GM21786 (cell line): ENCODE results near the gene KIZ.

Experiments used
- ATAC-seq: cut with Tn5 transposase; IDR thresholded peaks from one replicate; pipeline ENCODE4 v1.9.1; 2021; ENCODE audit not compliant: unreplicated experiment

The KIZ gene

GRCh38 chr20:21173485-21173884 is 47.6 kb downstream of the KIZ start:
- ATAC-seq, result no peak

DNA sequence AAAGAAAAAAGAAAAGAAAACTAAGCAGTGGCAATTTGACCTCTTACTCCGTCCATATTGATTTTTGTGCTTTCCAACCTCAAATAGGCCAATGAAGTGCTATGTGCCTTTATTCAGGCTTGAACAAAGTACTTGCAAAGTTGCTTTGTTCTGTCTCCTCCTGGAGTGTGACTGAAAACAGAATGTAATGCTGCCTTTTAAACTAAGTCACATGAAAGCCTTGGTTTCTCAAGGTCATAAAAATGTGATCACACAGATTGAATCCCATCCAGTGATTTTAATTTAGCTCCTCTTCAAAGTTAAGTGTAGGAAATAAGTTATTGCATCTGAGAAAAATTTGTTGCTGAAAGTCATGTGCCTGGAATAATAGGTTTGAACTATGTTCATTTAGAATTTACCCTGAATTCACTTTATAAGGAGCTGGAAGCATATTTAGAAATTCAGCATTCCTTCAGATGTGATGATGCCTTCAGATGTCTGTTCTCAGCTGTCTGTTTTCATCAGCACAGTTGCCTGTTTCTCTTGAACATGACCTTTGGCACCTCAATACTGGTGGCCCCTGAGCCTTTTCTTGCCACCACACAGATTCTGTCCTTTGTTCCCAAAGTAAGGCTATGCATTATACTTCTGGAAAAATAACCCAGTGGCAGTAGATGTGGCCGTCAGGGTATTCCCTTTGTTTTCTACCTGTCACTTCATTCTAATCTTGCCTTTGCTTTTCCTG is 48.8 kb downstream of the KIZ start:
- ATAC-seq, result no peak

DNA sequence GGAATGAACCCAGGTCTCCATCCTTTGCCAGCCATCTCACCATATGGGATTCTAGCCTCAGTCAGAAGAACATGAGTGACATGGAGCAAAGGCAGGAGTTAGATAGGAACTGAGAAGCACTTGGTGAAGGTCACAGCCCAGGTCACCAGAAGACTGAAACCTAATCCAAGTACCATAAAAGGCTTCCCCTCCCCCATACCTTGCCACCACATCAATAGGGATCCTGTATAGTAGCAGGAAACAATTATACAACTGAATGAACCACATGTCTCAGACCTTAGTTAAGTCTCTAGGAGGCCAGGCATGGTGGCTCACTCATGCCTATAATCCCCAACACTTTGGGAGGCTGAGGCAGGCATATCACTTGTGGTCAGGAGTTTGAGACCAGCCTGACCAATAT is 49.6 kb downstream of the KIZ start:
- no peak for ATAC-seq

DNA sequence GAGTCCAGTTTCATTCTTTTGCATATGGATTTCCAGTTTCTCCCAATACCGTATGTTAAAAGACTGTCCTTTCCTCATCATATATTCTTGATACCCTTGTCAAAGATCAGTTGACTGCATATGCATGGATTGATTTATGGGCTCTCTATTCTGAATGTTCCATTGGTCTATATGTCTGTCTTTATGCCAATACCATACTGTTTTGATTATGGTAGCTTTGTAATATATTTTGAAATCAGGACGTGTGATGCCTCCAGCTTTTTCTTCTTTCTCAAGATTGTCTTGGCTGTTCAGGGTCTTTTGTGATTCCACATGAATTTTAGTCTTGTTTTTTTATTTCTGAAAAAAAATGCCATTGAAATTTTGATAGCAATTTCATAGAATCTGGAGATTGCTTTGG is 51.9 kb downstream of the KIZ start:
- no peak for ATAC-seq

DNA sequence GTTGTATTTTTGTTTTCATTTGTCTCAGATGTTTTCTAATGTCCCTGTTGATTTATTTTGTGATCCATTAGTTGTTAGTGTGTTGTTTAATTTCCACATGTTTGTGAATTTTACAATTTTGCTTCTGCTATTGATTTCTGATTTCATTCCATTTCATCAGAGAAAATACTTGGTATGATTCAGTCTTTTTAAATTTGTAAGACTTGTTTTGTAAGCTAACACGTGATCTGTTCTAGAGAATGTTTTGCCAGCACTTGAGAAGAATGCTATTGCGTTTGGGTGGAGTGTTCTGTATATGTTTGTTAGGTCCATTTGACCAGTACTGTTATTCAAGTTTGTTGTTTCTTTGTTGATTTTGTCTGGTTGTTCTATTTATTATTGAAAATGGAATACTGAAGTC is 53.9 kb downstream of the KIZ start:
- ATAC-seq, result no peak

DNA sequence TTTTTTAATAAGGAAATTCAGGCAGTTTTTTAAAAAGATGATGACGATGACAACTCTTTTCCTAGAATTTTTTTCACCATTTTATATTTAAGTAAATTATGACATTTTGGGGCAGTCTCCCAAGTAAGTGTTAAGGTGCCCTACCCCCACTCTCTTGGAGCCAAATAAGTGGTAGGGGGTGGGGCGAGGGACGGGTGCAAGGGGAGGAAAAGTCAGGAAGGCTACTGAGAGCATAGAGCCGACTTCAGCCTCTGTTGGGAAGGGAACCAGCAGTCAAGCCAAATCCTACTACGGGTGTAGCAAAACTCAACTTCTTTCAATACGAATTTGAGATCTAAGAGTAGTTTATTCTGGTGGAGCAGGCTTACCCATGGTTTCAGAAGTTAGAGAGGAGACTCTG is 54.4 kb downstream of the KIZ start:
- ATAC-seq, result no peak

DNA sequence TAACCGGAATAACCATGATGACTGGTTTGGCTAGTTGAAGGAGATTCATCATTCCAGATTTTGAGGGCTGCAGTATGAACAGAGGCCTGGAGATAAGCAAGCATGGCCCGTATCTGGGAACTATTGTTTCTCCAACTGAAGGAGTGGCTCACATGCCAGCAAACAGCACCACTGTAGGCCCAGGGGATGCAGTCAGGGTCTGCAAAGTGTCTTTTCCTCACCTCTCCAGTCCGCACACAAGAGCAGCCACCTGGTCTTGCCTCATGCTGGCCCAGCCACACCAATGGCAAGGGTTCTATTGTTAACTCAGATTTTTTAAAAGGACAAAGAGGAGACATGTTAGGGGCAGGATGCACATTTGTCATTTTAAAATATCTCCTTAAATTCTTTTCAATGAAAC is 55.1 kb downstream of the KIZ start:
- ATAC-seq, result no peak

GRCh38 chr20:21182832-21183563 is 57.1 kb downstream of the KIZ start:
- no peak for ATAC-seq

DNA sequence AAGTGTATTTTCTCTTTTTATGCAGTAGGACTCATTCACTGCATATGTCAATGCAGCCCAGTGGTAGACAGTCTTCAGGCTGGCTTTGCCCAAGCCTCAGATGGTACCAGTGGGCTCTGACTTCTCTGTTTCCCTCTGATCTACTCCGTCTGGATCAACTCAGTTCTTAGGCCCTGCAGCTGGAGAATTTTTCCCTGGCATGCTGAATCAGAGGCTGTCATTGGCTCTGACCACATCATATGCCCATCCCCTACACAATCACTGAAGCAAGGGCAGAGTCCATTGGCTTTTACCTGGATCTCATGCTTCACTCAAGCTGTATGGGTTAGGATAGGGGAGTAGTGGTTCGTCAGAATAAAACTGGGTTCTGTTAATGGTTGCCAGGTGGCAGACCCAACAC is 57.8 kb downstream of the KIZ start:
- ATAC-seq, result no peak

GRCh38 chr20:21184819-21185218 is 58.9 kb downstream of the KIZ start:
- ATAC-seq, result no peak

- no peak for ATAC-seq
Measured at GRCh38 chr20:21185849-21186248, 60.0 kb downstream of the KIZ start.

DNA sequence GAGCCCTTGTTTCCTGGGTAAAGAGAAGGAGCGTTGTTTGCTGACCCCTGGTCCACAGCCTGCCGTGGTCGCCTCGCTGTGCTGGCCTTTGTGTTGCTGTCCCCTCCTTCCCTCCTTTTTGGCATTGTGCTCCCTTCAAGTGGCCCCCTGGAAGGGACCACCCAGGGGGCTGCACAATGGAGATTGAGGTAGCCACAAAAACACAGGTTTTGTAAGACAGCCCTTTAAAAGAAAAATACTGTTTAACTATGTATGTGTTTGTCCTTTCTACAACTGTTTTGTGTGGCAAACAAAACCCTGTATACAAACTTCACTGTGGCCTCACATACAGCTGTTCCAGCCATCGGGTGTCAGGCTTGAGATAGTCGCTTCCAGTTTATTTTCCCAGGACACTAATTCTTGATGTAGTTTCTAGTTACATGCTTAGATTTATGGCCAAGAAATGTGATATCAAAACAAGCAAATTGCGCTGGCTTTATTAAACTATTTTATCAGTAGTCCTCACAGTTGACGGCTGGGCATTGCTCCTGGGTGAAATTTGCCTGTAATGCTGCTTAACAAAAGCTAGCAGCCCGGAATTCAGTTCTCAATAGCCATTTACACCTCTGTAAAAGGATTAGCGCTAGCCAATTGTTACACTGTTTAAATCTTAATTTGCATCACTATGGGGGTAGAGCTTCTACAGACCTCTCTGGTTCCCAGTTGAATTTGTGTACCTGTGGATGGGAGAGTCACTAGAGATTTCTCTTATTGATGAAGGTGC is 64.1 kb downstream of the KIZ start:
- ATAC-seq, result no peak

DNA sequence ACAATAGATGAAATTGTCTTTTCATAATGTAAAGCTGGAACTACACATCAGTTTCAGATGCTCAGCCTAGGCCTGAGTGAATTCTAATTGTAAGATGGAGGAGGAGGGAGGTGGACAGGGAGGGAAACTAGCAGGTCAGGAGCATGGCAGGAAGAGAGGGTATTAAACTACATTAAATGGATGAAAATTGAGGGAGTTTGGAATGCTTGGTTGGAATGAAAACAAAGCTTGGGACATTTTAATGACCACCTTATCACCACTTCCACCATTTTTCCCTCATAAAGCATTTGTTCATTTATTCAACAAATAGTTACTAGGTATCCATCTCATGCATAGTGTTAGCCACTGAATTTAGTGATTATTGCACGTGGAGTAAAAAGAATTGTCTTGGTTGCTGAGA is 65.0 kb downstream of the KIZ start:
- no peak for ATAC-seq

- no peak for ATAC-seq
Measured at GRCh38 chr20:21191839-21192238, 66.0 kb downstream of the KIZ start.

- no peak for ATAC-seq
Measured at GRCh38 chr20:21202259-21202658, 76.4 kb downstream of the KIZ start.

GRCh38 chr20:21203088-21203656 is 77.3 kb downstream of the KIZ start:
- no peak for ATAC-seq

DNA sequence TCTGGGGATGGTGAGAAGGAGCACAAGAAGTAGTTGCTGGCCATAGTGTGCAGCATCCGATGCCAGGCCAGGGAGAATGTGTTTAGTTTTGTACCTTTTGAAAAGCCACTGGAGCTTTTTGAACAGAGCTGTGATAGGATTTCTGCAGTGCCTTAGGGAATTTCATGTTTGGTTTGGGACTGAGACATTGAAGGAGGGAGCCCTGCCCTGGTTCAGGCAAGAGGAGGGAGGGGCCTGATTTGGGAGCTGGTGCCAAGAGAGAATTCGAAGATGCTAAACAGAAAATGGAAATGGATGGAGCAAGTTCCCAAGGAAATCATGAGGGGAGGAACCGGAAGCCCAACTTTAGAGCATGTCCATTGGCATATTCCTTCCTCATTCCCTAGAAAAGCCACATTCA is 80.7 kb downstream of the KIZ start:
- no peak for ATAC-seq

DNA sequence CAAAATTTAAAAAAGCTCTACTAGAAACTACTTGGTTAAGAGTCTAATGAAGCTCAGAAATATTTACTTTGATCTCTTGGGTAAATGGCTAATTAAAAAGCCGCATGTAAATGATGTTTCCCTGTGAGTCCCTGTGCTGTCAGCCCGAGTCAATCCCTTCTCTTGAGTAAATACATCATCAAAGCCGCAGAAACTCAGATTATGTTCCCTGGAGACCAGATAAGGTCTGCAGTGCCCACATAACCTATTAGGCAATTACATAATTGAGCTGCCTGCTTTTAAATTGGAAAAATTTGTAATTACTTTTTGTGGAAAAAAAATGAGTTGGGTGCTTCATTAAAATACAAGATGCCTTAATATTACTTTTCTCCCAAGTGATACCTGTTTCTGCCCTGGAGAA is 83.1 kb downstream of the KIZ start:
- ATAC-seq, result no peak

DNA sequence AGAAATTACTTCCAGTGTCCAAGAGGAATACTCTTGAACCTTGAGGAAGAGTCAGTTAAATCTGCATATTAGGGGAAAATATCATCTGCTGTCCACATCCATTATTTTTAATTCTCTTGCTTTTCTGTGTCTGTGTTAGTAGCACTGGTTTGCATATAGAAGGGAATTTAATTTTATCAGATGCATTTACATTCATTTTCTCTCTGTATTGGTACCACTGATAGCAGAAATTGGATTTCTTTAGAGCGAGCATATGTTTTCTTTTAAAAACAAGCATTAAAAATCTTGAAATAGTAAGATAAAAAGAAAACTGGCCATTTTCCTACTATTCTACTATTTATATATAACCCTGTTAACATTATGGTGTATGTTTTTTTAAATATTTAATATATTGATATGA is 83.8 kb downstream of the KIZ start:
- no peak for ATAC-seq

DNA sequence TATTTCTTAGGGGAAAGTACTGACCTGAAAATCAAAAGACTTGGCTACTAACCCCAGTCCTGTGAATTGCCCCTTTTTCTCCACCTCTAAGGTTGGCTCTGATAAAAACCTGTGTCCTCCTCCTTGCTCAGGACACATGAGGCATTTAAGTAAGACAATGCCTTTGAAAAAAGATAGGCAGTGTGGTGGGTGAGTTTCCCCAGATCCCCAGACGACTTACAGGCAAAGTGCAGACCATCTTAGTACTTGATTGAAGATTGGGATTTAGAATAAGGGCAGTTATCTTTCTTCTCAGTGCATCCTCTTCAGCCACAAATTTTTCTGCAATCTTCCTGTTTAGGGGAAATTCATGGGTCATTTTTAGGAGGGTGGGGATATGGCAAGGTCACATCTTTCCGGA is 87.8 kb downstream of the KIZ start:
- ATAC-seq, result no peak

- no peak for ATAC-seq
Measured at GRCh38 chr20:21214431-21214830, 88.5 kb downstream of the KIZ start.

GRCh38 chr20:21219686-21220085 is 93.8 kb downstream of the KIZ start:
- ATAC-seq, result no peak
